Hypothalamus (tissue), 51 donors: Measurements from ENCODE around the gene MAGI2.

Source experiments
- DNase-seq, 51 donors: peaks; one replicate each; lab custom pipeline; 2025; lab: John Stamatoyannopoulos, UW

Gene MAGI2

GRCh38 chr7:78686189-78686588, 767.3 kb downstream of the MAGI2 start:
- DNase-seq, result no peak

- DNase-seq, result no peak
These were observed 769.3 kb downstream of the MAGI2 start for GRCh38 chr7:78684201-78684600.

GRCh38 chr7:78683566-78683965, 769.9 kb downstream of the MAGI2 start:
- DNase-seq, result no peak

GRCh38 chr7:78679112-78679876, 774.2 kb downstream of the MAGI2 start:
- DNase-seq, result no peak

- DNase-seq, result no peak
These were observed 776.1 kb downstream of the MAGI2 start for GRCh38 chr7:78677391-78677790.

GRCh38 chr7:78675511-78675910, 778.0 kb downstream of the MAGI2 start:
- no peak for DNase-seq

- no peak for DNase-seq
These were observed 780.2 kb downstream of the MAGI2 start for GRCh38 chr7:78673272-78673671.

GRCh38 chr7:78662939-78663338, 790.5 kb downstream of the MAGI2 start:
- no peak for DNase-seq

GRCh38 chr7:78649976-78650375, 803.5 kb downstream of the MAGI2 start:
- no peak for DNase-seq

GRCh38 chr7:78649236-78649635, 804.2 kb downstream of the MAGI2 start:
- no peak for DNase-seq

GRCh38 chr7:78642751-78643150, 810.7 kb downstream of the MAGI2 start:
- no peak for DNase-seq

- no peak for DNase-seq
These were observed 815.1 kb downstream of the MAGI2 start for GRCh38 chr7:78638364-78638763.

GRCh38 chr7:78636727-78637126, 816.7 kb downstream of the MAGI2 start:
- DNase-seq, result no peak

GRCh38 chr7:78635026-78635793, 818.3 kb downstream of the MAGI2 start:
- no peak for DNase-seq

- peak in 2 of 51 donors; percentile 23 to 52 for DNase-seq
These were observed 819.4 kb downstream of the MAGI2 start for GRCh38 chr7:78634093-78634492.

GRCh38 chr7:78620920-78621319, 832.5 kb downstream of the MAGI2 start:
- no peak for DNase-seq

GRCh38 chr7:78616539-78616938, 836.9 kb downstream of the MAGI2 start:
- DNase-seq, result no peak

- no peak for DNase-seq
These were observed 844.2 kb downstream of the MAGI2 start for GRCh38 chr7:78609281-78609680.

GRCh38 chr7:78607099-78607498, 846.4 kb downstream of the MAGI2 start:
- DNase-seq, result peak in 9 of 51 donors; percentile 2 to 31 (median 19)

GRCh38 chr7:78605119-78605518, 848.3 kb downstream of the MAGI2 start:
- DNase-seq, result no peak

GRCh38 chr7:78601728-78602127, 851.7 kb downstream of the MAGI2 start:
- DNase-seq, result no peak

GRCh38 chr7:78594156-78594555, 859.3 kb downstream of the MAGI2 start:
- DNase-seq, result no peak
